NB4 (cell line): Measurements from ENCODE around the gene BLVRA.

Experiments
- CTCF ChIP-seq: IDR thresholded peaks from one replicate; pipeline ENCODE4 v1.5.1; 2012; ENCODE audit warnings: low read depth, low read length
- MAX ChIP-seq: IDR thresholded peaks from 2 replicates; pipeline ENCODE4 v1.6.1; 2011; ENCODE audit warnings: low read depth, low read length
- MYC ChIP-seq: IDR thresholded peaks from 2 replicates; pipeline ENCODE4 v1.6.1; 2011; ENCODE audit warnings: low read depth, low read length
- POLR2A ChIP-seq: IDR thresholded peaks from 2 replicates; pipeline ENCODE4 v1.6.1; 2011; ENCODE audit warnings: mild to moderate bottlenecking; ENCODE audit not compliant: insufficient read length; ENCODE audit errors: extremely low read depth

- TF ChIP-seq CTCF = no peak
- no peak for TF ChIP-seq POLR2A
- no peak for TF ChIP-seq MYC
- TF ChIP-seq MAX = no peak
These were observed 4.6 kb upstream of the BLVRA start for GRCh38 chr7:43753843-43754242.
